Fibroblast of the conjunctiva (primary cell): ENCODE results near the gene ENPP5.
"Not testable (repeated sequence)": the region's sequence is repeated elsewhere in the genome, so short reads cannot be mapped to it uniquely, and the experiment has no call there.

ENCODE experiments used
- DNase-seq: peaks from one replicate; pipeline ENCODE4 v3.0.0-alpha.2; 2010; ENCODE audit warnings: low read depth

Gene ENPP5

GRCh38 chr6:46174904-46175303 lies 4.1 kb upstream of the ENPP5 start:
- no peak for DNase-seq

- DNase-seq, result no peak
Measured at GRCh38 chr6:46172176-46172575, 1.4 kb upstream of the ENPP5 start.

- DNase-seq, result no peak
Measured at GRCh38 chr6:46160102-46160501, 10.7 kb downstream of the ENPP5 start.

GRCh38 chr6:46159229-46159628 lies 11.6 kb downstream of the ENPP5 start:
- no peak for DNase-seq

GRCh38 chr6:46156701-46157100 lies 14.1 kb downstream of the ENPP5 start:
- no peak for DNase-seq

GRCh38 chr6:46149066-46149465 lies 21.7 kb downstream of the ENPP5 start:
- not testable (repeated sequence) for DNase-seq

GRCh38 chr6:46144270-46144669 lies 26.5 kb downstream of the ENPP5 start:
- DNase-seq, result no peak

GRCh38 chr6:46138281-46138680 lies 32.5 kb downstream of the ENPP5 start:
- no peak for DNase-seq

- no peak for DNase-seq
Measured at GRCh38 chr6:46137387-46137786, 33.4 kb downstream of the ENPP5 start.

GRCh38 chr6:46136831-46137230 lies 33.9 kb downstream of the ENPP5 start:
- DNase-seq, result no peak

- no peak for DNase-seq
Measured at GRCh38 chr6:46135176-46135575, 35.6 kb downstream of the ENPP5 start.

- DNase-seq, result no peak
Measured at GRCh38 chr6:46134216-46134615, 36.6 kb downstream of the ENPP5 start.

- not testable (repeated sequence) for DNase-seq
Measured at GRCh38 chr6:46131291-46131690, 39.5 kb downstream of the ENPP5 start.

- no peak for DNase-seq
Measured at GRCh38 chr6:46130666-46131065, 40.1 kb downstream of the ENPP5 start.

GRCh38 chr6:46129629-46130511 lies 40.9 kb downstream of the ENPP5 start, which contains the start of gene ENPP4:
Gene ENPP4 (plus strand): TSS chr6:46129989. CDS start chr6:46139584, 9,595 bp downstream.
- DNase-seq, result peak; percentile 41

GRCh38 chr6:46129291-46129628 lies 41.5 kb downstream of the ENPP5 start:
- no peak for DNase-seq

GRCh38 chr6:46128476-46128875 lies 42.3 kb downstream of the ENPP5 start:
- no peak for DNase-seq

- DNase-seq, result not testable (repeated sequence)
Measured at GRCh38 chr6:46119679-46120078, 51.1 kb downstream of the ENPP5 start.

- no peak for DNase-seq
Measured at GRCh38 chr6:46118836-46119235, 51.9 kb downstream of the ENPP5 start.

GRCh38 chr6:46118157-46118556 lies 52.6 kb downstream of the ENPP5 start:
- no peak for DNase-seq

- DNase-seq, result no peak
Measured at GRCh38 chr6:46116289-46116688, 54.5 kb downstream of the ENPP5 start.

- DNase-seq, result no peak
Measured at GRCh38 chr6:46115634-46116033, 55.1 kb downstream of the ENPP5 start.

GRCh38 chr6:46113370-46113769 lies 57.4 kb downstream of the ENPP5 start:
- no peak for DNase-seq
